Measurements from ENCODE around the gene EFHD2.
"Not testable (repeated sequence)": the region's sequence is repeated elsewhere in the genome, so short reads cannot be mapped to it uniquely, and the experiment has no call there.

The EFHD2 gene

DNA sequence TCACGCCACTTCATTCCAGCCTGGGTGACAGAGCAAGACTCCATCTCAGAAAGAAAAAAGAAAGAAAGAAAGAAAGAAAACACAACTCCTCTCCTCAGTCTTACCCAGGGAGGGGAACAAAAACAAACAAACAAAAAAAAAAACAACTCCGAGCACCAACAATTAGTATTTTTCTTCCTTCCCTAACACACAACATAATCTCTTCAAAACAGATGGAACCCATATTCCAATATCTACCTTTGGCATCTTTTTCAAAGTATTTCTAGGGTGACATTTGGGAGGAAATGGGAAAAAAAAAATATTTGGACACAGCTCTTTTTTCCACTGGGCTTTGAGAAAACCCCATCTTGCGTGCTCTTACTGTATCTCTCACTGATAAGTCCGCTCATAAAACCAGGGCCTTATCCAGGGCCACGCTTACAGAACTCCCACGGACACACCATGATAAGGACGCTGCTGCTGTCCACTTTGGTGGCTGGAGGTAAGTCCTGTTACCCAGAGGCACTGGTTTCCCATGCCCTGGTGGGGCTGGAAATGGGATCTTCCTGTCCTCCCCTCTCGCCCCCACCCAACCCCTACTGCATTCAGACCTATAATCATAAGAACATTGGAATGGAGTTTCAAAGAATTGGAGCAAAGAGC, 46.7 kb downstream of the EFHD2 start, which contains the start of gene CELA2A:
Gene CELA2A, plus strand, starts transcription at position 420 of the 642 bp plus-strand sequence. Its CDS starts 22 bp downstream, at position 442.
- H3K4me3 ChIP-seq (ENCODE audit: low read length): no peak within 1 kb of the TSS
- no peak for DNase-seq (ENCODE audit: low read depth)
- TF ChIP-seq, protein P1, sequence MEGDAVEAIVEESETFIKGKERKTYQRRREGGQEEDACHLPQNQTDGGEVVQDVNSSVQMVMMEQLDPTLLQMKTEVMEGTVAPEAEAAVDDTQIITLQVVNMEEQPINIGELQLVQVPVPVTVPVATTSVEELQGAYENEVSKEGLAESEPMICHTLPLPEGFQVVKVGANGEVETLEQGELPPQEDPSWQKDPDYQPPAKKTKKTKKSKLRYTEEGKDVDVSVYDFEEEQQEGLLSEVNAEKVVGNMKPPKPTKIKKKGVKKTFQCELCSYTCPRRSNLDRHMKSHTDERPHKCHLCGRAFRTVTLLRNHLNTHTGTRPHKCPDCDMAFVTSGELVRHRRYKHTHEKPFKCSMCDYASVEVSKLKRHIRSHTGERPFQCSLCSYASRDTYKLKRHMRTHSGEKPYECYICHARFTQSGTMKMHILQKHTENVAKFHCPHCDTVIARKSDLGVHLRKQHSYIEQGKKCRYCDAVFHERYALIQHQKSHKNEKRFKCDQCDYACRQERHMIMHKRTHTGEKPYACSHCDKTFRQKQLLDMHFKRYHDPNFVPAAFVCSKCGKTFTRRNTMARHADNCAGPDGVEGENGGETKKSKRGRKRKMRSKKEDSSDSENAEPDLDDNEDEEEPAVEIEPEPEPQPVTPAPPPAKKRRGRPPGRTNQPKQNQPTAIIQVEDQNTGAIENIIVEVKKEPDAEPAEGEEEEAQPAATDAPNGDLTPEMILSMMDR (conservative IDR thresholded peaks at IDR 0.05; ENCODE audit: low read length): no peak

DNA sequence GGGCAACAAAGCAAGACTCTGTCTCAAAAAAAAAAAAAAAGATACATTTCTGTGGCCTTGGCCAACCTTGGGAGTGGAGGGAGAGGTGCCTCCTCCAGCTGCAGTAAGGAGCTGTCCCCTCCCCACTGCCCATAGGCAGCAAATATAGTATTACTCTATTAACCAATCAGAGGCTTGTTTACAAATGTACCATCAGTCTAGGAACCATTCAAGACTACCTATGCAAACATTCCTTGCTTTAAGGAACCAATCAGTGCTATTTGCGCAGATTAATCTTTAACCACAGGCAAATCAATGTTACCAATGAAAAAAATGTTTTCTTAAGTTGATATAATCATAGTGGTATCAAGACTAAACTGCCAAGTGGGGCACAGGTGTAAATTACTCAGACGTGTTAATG, 47.9 kb downstream of the EFHD2 start:
- no peak overlapping the region for H3K4me3 ChIP-seq (ENCODE audit: low read length)
- TF ChIP-seq, protein P1 (conservative IDR thresholded peaks at IDR 0.05; ENCODE audit: low read length): no peak
- DNase-seq (ENCODE audit: low read depth): no peak

GRCh38 chr1:15458388-15458787, 48.7 kb downstream of the EFHD2 start:
- not testable (repeated sequence) for DNase-seq (ENCODE audit: low read depth); H3K4me3 ChIP-seq (ENCODE audit: low read length)

DNA sequence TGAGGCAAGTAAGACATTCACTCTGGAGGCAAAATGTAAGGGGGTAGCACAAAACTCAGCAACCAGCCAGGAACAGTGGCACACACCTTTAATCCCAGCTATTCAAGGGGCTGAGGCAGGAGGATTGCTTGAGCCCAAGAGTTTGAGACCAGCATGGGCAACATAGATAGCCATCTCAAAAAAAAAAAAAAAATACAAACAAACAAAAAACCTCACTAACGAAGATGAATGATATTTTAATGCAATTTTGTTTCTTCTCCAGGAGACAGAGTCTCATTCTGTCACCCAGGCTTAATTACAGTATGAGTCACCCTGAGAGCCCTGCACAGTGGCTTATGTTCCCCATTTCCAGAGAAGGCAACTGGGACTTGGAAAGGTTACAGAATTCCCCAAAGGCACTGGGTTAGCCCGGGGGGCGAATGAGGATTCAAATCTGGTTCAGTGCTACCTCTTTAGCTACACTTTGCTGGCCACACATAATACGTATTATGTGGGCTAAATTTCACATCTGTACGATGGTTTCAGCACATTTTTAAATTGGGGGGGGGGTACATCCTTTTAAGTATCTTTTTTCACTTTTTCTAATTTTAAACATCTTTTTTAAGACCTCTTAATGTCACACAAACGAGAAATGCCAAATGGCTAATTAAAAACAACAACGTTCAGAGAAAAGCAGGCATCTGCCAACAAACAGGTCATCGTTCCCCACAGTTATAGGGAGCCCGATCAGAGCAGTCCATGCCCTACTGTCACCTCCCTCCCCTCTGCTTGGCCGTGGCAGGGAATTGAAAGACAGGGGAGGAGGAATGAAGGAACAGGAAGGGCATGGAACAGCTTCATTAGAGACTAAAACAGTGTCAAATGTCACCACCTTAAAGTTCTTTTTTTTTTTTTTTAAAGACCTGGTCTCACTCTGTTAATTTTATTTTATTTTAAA, 50.4 kb downstream of the EFHD2 start:
- TF ChIP-seq, protein P1 (conservative IDR thresholded peaks at IDR 0.05; ENCODE audit: low read length): no peak
- DNase-seq (ENCODE audit: low read depth): peak; percentile 4
- H3K4me3 ChIP-seq (ENCODE audit: low read length): no peak overlapping the region

GRCh38 chr1:15460708-15461095, 51.0 kb downstream of the EFHD2 start:
- TF ChIP-seq, protein P1 (conservative IDR thresholded peaks at IDR 0.05; ENCODE audit: low read length): no peak
- H3K4me3 ChIP-seq (ENCODE audit: low read length): no peak overlapping the region
- DNase-seq (ENCODE audit: low read depth): no peak

GRCh38 chr1:15463064-15463800, 53.5 kb downstream of the EFHD2 start:
- DNase-seq (ENCODE audit: low read depth); H3K4me3 ChIP-seq (ENCODE audit: low read length): not testable (repeated sequence)

GRCh38 chr1:15463926-15464322, 54.2 kb downstream of the EFHD2 start:
- DNase-seq (ENCODE audit: low read depth); H3K4me3 ChIP-seq (ENCODE audit: low read length): not testable (repeated sequence)

- no peak for DNase-seq (ENCODE audit: low read depth)
- H3K4me3 ChIP-seq (ENCODE audit: low read length): no peak overlapping the region
- TF ChIP-seq, protein P1 (conservative IDR thresholded peaks at IDR 0.05; ENCODE audit: low read length): no peak
Observed at GRCh38 chr1:15465674-15466073, 56.0 kb downstream of the EFHD2 start.

DNA sequence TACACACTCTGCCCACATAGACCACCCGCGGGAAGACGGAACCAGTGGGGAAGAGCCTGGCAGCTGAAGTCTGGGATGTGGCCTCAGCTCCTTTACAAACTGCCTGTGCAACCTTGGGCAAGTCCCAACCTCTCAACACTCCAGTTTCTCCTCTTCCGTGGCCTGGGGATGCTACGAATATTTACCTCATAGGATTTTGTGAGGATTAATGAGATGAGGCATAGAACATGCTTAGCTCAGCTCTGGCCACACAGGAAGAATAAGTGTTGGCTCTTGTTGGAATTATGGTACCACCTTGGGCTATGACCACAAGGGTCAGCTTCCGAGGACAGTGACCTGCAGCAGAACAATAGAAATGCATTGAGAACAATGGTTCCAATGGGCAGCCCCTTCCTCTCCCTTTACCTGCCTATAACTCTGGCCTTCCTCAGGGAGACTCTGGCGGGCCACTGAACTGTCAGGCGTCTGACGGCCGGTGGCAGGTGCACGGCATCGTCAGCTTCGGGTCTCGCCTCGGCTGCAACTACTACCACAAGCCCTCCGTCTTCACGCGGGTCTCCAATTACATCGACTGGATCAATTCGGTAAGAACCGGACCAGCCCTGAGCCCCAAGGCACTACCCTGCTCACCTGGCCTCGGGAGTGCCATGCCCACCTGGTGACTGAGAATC, 57.4 kb downstream of the EFHD2 start:
- H3K4me3 ChIP-seq (ENCODE audit: low read length); DNase-seq (ENCODE audit: low read depth): not testable (repeated sequence)

All from AG10803 (cell line).